Activated CD4-positive, alpha-beta T cell treated with anti-CD3 and anti-CD28 coated beads, Interleukin-2, amount 50 U/mL, for 24 hours (primary cell): ENCODE results near the gene IGF1R.

Source experiments
- DNase-seq, 2 donors: peaks; one replicate each; pipeline ENCODE4 v3.0.0-alpha.2; 2020; ENCODE audit warnings: low read depth in 1 of 2, low spot score in 1 of 2

IGF1R gene

DNA sequence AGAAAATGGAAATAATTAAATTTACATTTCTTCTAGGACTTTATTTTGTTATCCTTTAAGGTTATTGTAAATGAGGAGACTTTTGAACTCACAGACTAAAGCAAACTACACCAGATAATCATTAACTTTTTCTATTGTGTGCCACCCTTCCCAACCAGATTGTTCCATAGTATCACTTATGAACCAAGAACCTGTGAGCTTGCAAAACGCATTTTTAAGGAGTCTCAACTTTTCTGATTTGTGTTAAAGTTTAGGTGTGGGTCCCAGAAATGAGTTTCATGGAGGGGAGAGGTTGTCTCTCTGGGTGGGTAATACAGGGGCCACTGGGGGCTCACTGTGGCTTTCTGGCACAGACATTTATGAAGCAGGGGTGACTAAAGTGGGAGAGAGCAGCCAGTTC is 75.7 kb downstream of the IGF1R start:
- DNase-seq = no peak

DNA sequence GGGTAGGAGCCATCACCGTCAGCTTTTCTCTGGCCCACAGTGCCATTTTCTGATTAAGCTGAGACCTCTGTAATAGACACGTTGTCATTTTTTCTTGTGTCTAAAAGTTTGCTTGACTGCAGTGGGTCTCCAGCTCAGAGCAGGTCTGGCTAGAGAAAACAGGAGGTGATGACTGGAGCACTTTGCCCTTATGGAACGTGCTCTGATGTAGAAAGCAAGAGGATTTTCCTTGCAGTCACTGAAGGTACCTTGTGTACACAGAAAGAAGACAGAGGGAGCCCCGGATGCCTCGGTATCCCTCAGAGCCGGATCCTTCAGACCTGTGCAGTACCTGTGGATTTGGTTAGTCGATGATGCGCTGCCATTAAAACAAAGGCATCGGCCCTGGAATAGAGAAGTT is 76.2 kb downstream of the IGF1R start:
- no peak for DNase-seq

DNA sequence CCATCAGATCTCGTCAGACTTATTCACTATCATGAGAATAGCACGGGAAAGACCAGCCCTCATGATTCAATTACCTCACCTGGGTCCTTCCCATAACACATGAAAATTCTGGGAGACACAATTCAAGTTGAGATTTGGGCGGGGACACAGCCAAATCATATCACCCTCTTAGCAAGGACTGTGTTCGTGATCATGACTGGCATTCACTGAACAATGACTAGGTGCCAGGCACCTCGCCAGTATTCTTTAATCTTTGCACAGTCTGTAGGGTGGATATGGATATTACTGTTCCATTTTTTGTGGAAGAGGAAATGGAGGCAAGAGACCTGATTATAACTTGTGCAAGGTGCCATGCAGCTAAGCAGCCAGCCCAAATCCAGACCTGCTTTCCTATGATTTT is 77.5 kb downstream of the IGF1R start:
- DNase-seq = no peak

DNA sequence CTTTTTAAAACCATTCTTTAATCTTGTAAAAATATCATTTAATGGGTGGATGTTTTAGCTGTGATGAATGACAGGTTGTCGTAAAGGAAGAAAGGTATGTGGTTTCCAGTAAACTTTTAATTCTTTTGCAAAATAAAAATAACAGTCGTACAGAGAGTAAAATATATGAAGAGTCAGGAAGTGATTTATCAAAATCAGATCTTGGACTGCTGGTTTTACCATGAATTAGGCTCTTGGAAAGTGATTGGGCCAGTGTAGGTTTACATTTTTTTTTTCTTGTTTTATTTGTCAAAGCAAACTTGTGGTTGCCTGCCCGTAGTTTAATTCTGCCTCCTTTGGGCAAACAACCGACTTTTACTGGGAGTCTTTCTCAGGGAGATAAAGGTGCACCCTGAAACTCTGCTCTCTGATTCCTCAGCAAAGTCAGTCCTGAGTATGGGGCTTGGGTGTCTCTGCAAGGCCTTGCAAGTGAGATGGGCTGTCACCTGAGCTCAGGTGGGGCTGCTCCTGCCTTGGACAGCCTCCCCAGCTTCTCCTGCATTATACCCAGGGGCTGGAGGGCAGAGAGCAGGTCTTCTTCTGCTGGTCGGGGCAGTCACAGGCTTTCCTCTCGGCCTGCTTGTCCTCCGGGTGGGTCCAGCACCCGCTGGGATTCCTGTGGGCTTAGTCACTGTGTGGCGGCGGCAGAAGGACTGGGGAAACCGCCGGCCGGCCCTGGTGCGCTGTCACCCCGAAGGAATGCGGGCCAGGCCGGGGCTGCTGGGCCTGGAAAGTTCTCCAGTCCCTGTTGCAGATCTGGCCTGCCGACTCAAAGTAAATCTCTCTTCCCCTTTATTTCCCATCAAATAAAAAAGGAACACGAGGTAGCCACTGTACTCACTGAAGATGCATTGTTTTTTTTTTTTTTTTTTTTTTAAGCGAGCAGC is 79.0 kb downstream of the IGF1R start:
- no peak for DNase-seq

DNA sequence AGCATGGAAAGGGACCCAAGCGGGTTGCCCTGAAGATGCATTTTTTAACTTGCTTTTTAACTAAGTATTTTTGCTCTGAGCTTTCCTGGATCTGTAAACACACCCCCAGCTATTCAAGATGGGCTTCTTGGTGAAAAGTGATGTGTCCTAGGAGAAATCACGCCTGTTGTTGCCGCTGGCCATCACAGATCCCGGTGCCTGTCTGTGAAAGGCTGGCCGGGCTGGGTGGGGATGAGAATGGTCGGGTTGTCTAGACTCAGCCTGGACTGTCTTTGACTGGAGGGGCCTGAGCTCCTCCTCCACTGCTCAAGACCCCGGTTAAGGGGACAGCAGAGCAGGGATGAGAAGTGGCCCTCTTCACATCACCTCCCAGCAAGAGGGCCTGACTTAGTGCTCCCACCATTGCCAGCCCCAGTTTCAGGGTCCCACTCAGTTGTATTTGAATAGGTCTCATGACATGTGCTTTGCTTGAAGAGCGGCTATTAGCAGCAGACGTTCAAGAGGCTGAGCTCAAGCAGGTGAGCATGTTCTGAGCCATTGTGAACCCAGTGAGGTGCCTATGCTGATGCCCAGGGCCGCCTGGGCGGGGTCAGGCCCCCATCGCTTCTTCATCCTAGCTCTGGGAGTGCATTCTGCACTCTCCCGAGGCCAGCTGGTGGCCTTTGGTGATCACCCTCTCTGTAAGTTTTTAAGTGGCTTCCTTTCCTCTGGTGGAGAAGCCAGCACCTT is 79.9 kb downstream of the IGF1R start:
- no peak for DNase-seq

DNA sequence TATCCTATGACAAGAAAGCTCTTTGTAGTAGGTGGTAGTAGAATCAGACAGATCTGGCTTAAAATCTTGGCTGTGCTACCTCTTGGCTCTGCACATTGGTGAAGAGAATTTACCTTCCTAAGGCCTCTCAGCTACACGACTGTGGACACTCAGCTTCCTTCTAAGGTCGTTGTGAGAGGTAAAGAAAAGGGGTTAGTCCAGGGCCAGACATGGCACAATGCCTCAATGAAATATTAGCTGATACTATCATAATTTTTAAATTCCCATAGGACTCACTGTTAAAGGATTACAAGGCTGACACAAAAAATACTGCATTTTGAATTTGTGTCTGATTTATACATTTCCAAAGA is 80.4 kb downstream of the IGF1R start:
- DNase-seq = no peak

DNA sequence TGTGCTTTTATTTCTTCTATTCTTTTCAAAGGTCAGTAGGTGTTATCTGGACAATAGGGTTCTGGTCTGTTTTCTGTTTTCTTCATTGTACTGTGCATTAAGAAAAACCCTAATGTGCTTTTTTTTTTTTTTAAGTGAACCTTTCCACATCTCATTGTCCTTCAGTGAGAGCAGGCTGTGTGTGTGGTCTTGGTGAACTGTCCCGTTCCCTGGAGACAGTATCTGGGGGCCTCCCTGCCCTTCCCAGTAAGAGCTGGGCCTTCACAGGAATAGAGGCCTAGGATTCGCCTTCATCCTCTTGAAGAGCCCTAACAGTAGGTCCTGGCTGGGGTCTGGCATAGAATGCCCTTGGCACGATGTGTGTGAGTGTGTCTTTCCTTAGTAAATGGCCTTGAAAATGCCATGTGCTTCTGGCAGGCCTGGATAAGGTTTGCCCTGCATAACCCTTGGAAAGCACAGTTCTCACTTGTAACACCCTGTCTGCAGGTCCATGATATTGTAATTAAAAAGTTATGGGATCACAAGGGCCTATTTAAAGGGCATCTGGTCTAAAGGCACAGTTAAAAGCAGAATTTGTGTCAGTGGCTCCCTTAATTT is 81.2 kb downstream of the IGF1R start:
- no peak for DNase-seq

DNA sequence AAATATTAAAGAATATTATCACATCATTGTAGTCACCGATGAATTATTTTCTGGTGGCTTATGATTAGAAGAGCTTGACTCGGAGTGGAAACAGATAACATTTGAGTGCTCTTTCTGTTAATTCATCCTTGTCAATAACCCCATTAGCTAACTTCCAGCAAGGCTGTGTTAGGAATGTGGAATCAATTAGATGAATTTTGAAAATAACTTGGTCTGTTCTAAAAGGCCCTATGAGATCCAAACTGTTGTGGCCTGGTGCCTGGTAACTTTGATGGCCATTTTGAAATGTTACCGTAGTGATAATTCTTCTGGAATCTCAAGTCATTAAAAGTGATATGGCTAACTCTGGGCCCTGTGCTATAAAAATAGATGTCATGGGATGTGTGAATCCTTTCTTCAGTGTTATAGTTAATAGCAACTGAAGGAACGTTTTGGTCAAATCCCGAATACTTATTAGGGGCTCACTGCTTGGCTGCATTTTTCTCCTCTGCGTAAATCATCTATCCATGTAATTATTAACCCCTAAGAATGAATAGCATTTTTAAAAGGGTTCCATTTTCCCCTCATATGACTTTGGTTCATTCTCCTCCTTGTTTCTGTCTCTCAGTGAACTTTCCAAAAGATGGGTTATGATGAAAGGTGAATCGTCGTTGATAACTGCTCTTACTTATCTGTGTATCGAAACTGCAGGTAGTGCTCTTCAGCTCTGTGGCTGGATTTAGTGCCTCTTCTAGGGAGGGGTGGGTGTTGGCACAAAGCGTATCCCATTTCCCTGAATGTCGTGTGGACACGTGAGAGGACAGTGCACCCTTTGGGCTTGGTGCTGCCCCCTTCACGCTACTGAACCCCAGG is 82.7 kb downstream of the IGF1R start:
- no peak for DNase-seq

DNA sequence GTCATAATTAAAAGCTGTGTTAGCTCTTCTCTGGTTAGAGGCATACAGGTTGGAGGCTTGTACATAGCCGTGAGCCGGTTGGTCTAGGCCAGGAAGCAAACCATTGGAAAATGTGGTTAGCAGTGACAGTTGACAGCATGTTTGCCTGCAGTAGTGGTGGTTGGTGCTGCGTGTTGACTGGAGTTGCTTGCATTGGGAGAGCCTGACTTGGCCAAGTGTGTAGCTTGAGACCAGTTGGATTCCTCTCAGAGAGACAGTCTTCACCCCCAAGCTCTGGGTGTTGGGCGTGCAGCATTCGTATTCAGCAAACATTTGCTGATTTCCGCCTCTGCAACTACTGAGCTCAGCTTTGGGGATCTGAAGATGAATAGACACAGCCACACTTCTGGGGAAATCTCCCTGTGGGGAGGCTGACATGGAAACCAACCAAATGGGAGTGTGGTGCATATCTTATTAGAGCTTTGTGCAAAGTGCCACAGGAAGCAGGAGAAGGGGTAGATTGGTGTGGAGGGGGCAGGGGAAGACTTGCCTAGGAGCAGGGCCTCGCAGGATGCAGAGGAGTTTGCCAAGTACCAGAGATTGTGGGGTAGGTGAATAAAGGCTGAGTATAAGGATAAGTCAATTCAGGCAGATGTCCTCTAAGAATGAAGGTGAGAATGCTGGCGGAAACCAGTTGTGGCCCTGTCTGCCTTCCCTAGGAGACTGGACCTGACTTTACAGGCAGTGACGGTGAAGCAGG is 83.5 kb downstream of the IGF1R start:
- DNase-seq = no peak

DNA sequence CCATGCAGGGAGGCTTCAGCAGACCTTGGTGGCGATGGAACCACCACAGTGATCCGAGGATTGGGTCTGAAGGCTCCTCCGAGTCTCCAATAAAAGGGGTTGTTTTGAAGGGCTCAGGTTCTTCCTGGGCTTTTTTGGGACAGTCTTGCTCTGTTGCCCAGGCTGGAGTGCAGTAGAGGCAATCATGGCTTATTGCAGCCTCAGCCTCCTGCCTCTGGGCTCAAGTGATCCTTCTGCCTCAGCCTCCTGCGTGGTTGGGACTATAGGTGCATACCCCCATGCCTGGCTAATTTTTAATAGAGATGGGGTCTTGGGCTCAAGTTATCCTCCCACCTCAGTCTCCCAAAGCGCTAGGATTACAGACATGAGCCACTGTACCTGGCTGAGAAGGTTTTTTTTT is 84.8 kb downstream of the IGF1R start:
- DNase-seq = no peak

DNA sequence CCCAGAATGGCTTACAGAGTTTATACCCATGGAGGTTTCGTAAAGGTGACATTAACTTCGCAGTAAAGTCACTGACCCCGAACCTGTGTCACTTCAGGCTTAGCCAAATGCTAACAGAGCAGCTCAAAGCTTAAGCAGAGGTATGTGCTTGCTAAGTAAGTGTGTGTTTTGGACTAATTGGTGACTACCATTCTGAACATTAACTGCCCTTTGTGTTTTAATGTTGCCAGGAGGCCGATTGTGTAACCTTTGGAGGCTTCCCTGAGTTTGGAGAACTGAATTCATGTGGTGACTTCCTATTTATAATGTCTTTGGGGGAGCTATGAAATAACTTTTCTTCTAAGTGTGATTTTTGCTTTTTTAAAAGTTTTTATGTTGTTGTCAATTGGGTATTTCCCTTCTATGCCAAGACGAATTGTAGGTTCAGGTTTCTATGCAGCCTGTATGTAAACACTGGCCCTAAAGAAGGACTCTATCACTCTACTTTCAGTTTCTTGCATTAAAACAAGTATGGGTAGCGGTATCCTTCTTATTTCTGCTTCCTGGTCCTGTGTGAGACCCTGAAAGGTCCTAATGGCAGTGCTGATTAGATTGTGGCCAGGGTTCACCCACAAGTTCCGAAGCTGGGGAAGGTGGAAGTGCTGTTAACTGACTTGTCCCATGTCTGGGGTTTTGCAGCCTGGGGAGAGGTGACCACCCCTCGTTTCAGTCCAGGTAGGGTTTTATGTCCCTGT is 86.3 kb downstream of the IGF1R start:
- DNase-seq = no peak

DNA sequence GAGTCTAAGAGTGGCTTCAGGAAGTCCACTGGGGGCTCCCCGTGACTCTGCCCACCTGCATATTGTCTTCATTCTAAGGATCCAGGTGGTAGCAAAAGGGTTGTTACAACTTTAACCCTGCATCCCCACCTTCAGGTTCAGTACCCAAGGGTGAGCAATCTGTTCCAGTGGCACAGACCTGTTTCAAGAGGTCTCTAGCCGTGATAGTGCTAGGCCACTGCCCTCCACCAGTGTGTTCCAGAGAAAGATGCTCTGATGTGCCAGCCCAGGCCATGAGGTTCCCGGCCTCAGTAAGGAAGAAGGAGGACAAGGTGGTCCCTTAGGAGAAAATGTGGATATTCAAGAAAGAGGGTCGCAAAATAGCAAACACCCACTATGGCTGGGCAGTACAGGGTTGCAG is 87.0 kb downstream of the IGF1R start:
- no peak for DNase-seq

DNA sequence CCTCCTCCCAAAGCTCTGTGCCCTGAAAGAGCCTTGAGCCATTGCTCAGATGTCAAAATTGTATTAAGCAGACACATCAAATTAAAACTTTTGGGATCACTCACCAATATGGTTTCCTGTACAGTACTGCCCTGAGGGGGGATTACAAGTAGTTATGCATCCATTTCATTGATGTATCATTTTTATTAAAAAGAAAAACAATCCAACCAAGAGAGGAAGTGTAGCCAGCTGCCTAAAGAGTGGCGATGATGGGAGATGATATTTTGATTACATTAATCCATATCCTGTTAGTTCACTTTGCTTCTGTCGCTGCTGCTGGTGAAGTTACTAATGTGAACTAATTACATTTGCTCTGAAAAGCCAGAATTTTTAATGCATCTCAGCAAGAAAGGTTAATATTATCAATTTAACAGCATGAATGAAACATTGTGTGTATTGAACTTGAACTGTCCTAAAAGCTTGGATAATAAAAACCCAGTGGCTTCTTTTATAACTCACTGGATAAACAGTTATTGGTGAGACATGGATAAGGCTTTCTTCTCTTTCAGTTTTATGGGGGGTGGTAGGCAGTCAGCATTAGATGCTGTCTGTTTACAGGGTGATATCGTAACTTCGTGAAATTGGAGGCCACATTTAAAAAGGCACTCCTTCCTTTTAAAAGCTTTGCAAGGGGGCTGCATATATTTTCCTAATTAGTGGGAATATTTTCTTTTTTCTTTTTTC is 87.7 kb downstream of the IGF1R start:
- no peak for DNase-seq

DNA sequence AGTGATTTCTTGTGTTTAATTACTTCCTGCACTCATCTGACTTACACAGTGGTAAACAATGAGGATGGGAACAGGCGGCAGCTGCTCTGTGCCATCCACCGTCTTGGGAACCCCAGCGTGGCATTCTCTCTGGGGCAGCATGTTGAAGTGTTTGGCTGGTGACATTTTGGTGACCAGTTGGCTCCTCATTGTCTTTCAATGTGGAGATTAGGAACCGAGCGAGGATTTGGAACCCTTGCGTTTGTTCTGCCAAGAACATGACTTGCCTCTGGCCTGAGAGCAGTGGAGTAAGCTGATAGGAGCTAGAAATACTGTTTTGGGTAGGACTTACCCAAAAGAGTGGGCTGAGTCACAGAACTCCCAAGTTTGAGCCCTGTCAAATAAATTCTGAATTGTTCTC is 88.8 kb downstream of the IGF1R start:
- no peak for DNase-seq

DNA sequence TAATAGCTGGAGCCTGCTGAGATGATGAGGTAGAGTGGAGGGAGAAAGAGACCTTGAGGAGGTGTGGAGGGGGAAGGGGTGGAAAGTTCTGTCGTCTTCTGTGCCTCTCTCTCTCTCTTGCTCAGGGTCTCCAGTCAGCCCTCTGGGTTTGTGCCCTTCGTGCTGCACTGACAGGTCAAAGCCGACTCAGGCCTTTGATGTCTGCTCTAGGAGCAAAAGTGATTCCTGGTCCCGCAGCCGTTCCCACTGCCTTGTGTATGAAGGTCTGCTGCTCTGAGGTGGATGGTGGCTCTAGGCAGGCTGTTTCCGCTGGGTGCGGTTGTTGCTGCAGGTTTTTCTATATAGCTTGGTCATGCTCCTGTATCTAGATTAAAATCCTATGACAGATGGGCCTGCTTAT is 89.4 kb downstream of the IGF1R start:
- DNase-seq = no peak

DNA sequence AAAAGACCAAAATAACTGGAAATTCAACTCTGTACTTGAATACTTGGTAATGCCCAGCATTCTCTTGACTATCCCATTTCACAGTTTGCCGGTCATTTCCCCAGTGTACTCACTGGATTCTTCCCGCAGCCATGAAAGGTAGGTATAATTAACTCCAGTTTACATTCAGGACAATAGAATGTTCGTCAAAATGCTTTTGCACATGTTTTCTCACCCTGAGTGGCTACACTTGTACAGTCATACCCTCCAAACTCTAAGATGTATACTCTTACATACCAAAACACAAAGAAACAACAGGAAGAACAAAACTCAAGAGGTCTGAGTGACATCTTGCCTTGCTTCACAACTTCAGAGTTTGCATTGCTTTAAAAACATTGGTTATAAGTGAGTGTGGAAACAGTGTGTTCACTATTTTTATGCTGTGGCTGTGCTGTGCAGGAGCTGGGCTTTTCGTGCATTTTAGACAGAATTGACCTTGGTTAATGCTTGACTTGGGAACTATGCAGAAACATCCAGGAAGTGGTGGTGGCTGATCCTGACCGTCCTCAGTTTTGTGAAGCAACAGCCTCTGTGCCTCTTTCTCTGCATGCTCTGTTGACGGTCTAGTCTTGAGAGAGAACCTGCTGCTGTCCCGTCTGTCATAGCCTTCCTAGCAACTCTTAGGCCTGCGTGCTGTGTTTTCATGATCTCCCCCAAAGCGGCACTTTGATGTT is 90.5 kb downstream of the IGF1R start:
- DNase-seq = no peak

DNA sequence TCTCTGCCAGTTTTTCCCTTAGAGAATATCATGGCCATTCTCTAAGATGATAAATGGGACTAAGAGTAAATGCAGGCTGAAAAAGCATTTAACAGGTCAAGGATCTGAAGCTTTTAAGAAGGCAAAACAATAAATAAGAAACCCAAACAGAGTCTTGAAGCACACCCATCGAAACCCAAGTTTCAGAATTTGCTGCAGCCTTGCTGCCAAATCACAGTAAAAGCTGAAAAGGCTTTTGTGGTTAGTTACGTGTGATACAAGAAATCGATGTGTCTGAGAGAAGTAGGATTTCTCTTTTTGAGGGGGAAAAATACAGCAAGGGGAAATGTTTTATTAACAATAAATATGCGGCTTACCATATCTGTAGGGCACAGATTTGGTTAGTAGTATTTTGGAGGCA is 92.0 kb downstream of the IGF1R start:
- no peak for DNase-seq

DNA sequence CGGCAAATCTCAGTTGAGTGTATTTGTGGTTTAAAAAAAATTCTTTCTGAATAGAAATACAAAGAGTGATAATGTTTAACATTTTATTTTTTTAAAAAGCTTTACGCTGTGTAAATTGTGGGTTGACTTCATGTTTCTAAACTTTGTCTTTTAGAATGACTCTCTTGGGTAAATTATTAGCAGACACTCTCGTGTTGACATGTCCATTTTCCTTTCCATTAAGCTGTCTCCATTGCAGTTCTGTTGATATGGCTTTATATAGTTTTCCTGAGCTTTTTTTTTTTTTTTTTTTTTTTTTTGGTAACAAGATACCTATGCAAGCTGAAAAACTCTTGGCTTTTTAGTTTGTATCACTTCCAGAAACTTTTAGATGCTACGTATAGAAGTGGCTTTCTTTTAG is 92.6 kb downstream of the IGF1R start:
- no peak for DNase-seq

DNA sequence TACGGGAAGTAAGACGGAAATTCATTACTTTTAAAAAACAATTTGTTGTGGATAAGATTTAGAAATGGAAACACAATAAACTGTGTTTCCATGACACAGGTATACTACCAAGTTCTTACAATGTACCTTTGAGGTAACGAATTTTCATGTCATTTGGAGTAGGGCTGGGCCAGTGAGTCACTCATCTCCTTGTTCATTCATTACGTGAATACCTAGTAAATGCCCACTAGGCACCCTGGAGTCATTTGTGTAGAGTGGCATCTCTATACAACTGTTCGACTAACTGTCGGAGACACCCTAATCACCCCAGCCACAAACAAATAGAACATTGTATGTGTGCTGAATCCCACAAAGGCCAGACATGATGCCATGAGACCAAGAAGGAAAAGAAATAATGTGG is 94.8 kb downstream of the IGF1R start:
- DNase-seq = no peak
